Measurements from ENCODE around the gene LSAMP. TPM values are rescaled to one million over a fixed set of nuclear protein-coding genes. Genes with fewer than 3 reads are reported as not detected.

LSAMP gene
- polyA plus RNA-seq, 1 of the 3 experiments (the other 2 are of a cell fraction): 6.6 TPM

DNA sequence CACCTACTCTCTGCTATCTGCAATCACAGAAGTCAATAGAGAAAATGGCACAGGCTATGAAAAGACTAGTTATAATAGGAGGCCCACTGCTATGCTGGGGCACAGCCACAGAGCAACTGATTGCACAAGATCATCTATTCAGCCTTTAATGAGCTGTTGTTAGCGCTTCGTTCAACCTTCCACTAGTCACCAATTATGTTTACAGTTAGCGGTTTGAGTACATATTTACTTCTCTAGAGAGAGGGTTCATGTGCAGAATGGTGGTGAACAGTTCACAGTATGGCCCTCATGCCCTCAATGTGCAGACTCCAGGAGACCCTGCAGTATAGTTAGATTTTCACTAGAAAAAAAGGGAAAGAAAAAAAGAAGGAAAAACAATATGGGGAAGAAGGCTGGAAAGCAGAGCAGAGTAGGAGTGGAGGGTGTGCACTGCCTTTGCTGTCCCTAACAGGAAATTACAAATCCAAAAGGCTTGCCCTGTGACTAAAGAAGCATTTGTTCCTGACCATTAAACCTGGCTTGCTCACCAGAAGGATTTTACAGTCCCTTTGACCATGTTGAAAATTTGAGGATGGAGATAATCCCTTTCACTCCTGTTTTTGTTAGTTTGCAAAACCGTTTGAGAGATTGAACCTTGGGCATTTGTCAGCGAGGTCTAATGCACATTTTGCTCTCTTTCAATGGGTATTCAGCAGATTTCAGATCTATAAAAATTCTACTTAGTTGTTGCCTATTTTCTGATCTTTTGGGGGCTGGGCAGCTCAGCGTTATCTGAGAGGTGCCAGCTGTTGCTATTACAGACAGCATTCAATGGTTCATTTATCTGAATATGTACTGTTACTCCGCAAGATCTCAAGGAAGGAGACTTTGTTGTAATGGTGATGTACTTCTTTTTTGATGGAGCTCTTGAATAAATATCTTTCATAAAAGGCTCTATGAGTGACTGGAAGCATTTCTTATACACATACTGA is 296.1 kb downstream of the LSAMP start:
- WGBS (ENCODE audit: low lambda C conversion rate): 83% methylated on average over 7 of the region's 7 CpGs
- ChIA-PET POLR2A (no interaction called here), CTCF (no interaction called here)
- Histone ChIP-seq H3K27ac (ENCODE audit: low read depth in 2 of 2, low read length in 1 of 2) (no peak overlapping the region), H3K9ac (no peak overlapping the region), H3K4me3 (ENCODE audit: low read depth in 2 of 2, low read length in 1 of 2) (no peak overlapping the region), H3F3A (replicated peaks; ENCODE audit: insufficient read depth) (no peaks in the 10 kb centered on the region), H3K27me3 (ENCODE audit: insufficient read depth) (no peaks in the 10 kb centered on the region), H2AFZ (ENCODE audit: low read depth) (no peak overlapping the region), H3K9me2 (no peaks in the 10 kb centered on the region), H3K9me3 (peaks cover 7% of the 10 kb centered on the region; the same call in 1 of the 2 replicates), H3K36me3 (replicated peaks in 1 of 2; ENCODE audit: control insufficient read depth in 1 of 2, insufficient read depth in 2 of 2, low read length in 1 of 2) (peaks cover 0 to 5% of the 10 kb centered on the region in 2 experiments), H3K4me2 (no peak overlapping the region), H3K79me2 (ENCODE audit: insufficient read depth) (no peaks in the 10 kb centered on the region), H3K4me1 (ENCODE audit: control insufficient read depth in 1 of 2, insufficient read depth in 2 of 2, low read depth in 1 of 2, low read length in 1 of 2) (peaks cover 0 to 8% of the 10 kb centered on the region in 2 experiments; a peak in 1 of 4 replicates), H4K20me1 (ENCODE audit: insufficient read depth) (no peaks in the 10 kb centered on the region)
- TF ChIP-seq FOXM1 (IDR thresholded peaks at IDR 0.05; ENCODE audit: low read depth): no peak
- TF ChIP-seq SIN3A (IDR thresholded peaks at IDR 0.05; ENCODE audit: borderline replicate concordance, low read depth, low read length): no peak
- TF ChIP-seq, protein P1, sequence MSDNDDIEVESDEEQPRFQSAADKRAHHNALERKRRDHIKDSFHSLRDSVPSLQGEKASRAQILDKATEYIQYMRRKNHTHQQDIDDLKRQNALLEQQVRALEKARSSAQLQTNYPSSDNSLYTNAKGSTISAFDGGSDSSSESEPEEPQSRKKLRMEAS (IDR thresholded peaks at IDR 0.05; ENCODE audit: low read depth): no peak
- TF ChIP-seq JUND (IDR thresholded peaks at IDR 0.05): no peak
- no peak for TF ChIP-seq GABPA (IDR thresholded peaks at IDR 0.05; ENCODE audit: low read depth)
- no peak for TF ChIP-seq RAD21 (IDR thresholded peaks at IDR 0.05; ENCODE audit: low read length)
- TF ChIP-seq NFIC (IDR thresholded peaks at IDR 0.05; ENCODE audit: borderline replicate concordance): no peak
- TF ChIP-seq, protein P2, sequence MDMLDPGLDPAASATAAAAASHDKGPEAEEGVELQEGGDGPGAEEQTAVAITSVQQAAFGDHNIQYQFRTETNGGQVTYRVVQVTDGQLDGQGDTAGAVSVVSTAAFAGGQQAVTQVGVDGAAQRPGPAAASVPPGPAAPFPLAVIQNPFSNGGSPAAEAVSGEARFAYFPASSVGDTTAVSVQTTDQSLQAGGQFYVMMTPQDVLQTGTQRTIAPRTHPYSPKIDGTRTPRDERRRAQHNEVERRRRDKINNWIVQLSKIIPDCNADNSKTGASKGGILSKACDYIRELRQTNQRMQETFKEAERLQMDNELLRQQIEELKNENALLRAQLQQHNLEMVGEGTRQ (IDR thresholded peaks at IDR 0.05; ENCODE audit: borderline replicate concordance, low read depth, low read length): no peak
- no peak for TF ChIP-seq SMC3 (IDR thresholded peaks at IDR 0.05; ENCODE audit: low read depth, low read length)
- TF ChIP-seq FOSL2 (IDR thresholded peaks at IDR 0.05; ENCODE audit: borderline replicate concordance, low read depth): no peak
- TF ChIP-seq FOXJ3 (CRISPR knock-in tag; IDR thresholded peaks at IDR 0.05): no peak
- TF ChIP-seq TCF12 (IDR thresholded peaks at IDR 0.05): no peak
- DNase-seq: no peak

DNA sequence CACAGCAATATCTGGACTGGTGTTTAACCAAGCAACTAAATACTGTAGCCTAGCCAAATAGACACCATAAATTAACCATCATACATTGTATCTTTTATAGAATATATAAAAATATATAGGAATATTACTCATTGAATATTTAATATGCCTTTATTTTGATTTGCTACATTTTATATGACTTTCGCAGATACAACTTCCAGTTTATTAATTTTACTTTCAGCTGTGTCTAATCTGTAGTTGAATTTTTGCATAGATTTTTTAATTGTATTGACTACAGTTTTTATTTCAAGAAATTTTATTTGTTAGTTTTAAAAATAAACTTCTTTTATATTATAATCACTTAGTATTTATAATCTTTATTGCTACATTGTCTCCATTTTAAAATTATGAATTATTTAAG is 299.7 kb downstream of the LSAMP start:
- WGBS (ENCODE audit: low lambda C conversion rate): 86% methylated on average over 1 of the region's 1 CpG
- Histone ChIP-seq H3K9ac (no peak overlapping the region), H3K4me1 (ENCODE audit: control insufficient read depth in 1 of 2, insufficient read depth in 2 of 2, low read depth in 1 of 2, low read length in 1 of 2) (peaks cover 0 to 8% of the 10 kb centered on the region in 2 experiments; a peak in 1 of 4 replicates), H3K4me3 (ENCODE audit: low read depth in 2 of 2, low read length in 1 of 2) (no peak overlapping the region), H3K36me3 (replicated peaks in 1 of 2; ENCODE audit: control insufficient read depth in 1 of 2, insufficient read depth in 2 of 2, low read length in 1 of 2) (peaks cover 0 to 5% of the 10 kb centered on the region in 2 experiments), H3F3A (replicated peaks; ENCODE audit: insufficient read depth) (no peaks in the 10 kb centered on the region), H3K27me3 (ENCODE audit: insufficient read depth) (no peaks in the 10 kb centered on the region), H3K79me2 (ENCODE audit: insufficient read depth) (no peaks in the 10 kb centered on the region), H3K4me2 (no peak overlapping the region), H2AFZ (ENCODE audit: low read depth) (no peak overlapping the region), H3K27ac (ENCODE audit: low read depth in 2 of 2, low read length in 1 of 2) (no peak overlapping the region), H3K9me2 (no peaks in the 10 kb centered on the region), H3K9me3 (peaks cover 7% of the 10 kb centered on the region; the same call in 1 of the 2 replicates), H4K20me1 (ENCODE audit: insufficient read depth) (no peaks in the 10 kb centered on the region)
- DNase-seq: no peak
- ChIA-PET POLR2A (no interaction called here), CTCF (no interaction called here)
- no peak for TF ChIP-seq CHD2 (IDR thresholded peaks at IDR 0.05; ENCODE audit: low read length, partially characterized antibody)
- no peak for TF ChIP-seq TAF1 (IDR thresholded peaks at IDR 0.05; ENCODE audit: borderline replicate concordance, low read depth, low read length)
- TF ChIP-seq, protein P3, sequence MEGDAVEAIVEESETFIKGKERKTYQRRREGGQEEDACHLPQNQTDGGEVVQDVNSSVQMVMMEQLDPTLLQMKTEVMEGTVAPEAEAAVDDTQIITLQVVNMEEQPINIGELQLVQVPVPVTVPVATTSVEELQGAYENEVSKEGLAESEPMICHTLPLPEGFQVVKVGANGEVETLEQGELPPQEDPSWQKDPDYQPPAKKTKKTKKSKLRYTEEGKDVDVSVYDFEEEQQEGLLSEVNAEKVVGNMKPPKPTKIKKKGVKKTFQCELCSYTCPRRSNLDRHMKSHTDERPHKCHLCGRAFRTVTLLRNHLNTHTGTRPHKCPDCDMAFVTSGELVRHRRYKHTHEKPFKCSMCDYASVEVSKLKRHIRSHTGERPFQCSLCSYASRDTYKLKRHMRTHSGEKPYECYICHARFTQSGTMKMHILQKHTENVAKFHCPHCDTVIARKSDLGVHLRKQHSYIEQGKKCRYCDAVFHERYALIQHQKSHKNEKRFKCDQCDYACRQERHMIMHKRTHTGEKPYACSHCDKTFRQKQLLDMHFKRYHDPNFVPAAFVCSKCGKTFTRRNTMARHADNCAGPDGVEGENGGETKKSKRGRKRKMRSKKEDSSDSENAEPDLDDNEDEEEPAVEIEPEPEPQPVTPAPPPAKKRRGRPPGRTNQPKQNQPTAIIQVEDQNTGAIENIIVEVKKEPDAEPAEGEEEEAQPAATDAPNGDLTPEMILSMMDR (IDR thresholded peaks at IDR 0.05): no peak
- no peak for TF ChIP-seq ELF1 (IDR thresholded peaks at IDR 0.05)
- TF ChIP-seq FOXM1 (IDR thresholded peaks at IDR 0.05; ENCODE audit: low read depth): no peak
- TF ChIP-seq, protein P4, sequence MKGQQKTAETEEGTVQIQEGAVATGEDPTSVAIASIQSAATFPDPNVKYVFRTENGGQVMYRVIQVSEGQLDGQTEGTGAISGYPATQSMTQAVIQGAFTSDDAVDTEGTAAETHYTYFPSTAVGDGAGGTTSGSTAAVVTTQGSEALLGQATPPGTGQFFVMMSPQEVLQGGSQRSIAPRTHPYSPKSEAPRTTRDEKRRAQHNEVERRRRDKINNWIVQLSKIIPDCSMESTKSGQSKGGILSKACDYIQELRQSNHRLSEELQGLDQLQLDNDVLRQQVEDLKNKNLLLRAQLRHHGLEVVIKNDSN (IDR thresholded peaks at IDR 0.05; ENCODE audit: borderline replicate concordance, low read depth): no peak
- TF ChIP-seq SIN3A (IDR thresholded peaks at IDR 0.05; ENCODE audit: borderline replicate concordance, low read depth, low read length): no peak
- TF ChIP-seq RCOR1 (IDR thresholded peaks at IDR 0.05; ENCODE audit: low read length): no peak
- no peak for TF ChIP-seq NFIC (IDR thresholded peaks at IDR 0.05; ENCODE audit: borderline replicate concordance)
- TF ChIP-seq JUND (IDR thresholded peaks at IDR 0.05): no peak
- TF ChIP-seq SMC3 (IDR thresholded peaks at IDR 0.05; ENCODE audit: low read depth, low read length): no peak
- TF ChIP-seq MXI1 (IDR thresholded peaks at IDR 0.05; ENCODE audit: low read depth, low read length): no peak
- no peak for TF ChIP-seq POLR2AphosphoS5 (IDR thresholded peaks at IDR 0.05; ENCODE audit: low read depth, low read length)
- no peak for TF ChIP-seq EP300 (IDR thresholded peaks at IDR 0.05; ENCODE audit: borderline replicate concordance in 1 of 2, low read depth in 1 of 2, low read length in 1 of 2)
- no peak for TF ChIP-seq RFX5 (IDR thresholded peaks at IDR 0.05; ENCODE audit: low read length)
- TF ChIP-seq, protein P5, sequence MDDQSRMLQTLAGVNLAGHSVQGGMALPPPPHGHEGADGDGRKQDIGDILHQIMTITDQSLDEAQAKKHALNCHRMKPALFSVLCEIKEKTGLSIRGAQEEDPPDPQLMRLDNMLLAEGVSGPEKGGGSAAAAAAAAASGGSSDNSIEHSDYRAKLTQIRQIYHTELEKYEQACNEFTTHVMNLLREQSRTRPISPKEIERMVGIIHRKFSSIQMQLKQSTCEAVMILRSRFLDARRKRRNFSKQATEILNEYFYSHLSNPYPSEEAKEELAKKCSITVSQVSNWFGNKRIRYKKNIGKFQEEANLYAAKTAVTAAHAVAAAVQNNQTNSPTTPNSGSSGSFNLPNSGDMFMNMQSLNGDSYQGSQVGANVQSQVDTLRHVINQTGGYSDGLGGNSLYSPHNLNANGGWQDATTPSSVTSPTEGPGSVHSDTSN (IDR thresholded peaks at IDR 0.05): no peak

Data from SK-N-SH (cell line).